Lower leg skin (tissue), 4 donors: ENCODE results near the gene HLTF. TPM values are rescaled to one million over a fixed set of nuclear protein-coding genes. Genes with fewer than 3 reads are reported as not detected.

ENCODE experiments used
- DNase-seq, 2 donors: peaks; one replicate each; pipeline ENCODE4 v3.0.0-alpha.2; 2019; ENCODE audit warnings: low spot score in 2 of 2
- H3K4me3 ChIP-seq: fragments of 200-600 bp; sonication (generic); 2 replicates; pipeline ENCODE4 v1.5.1; 2017; ENCODE audit warnings: mild to moderate bottlenecking, low read depth; ENCODE audit not compliant: poor library complexity, severe bottlenecking
- CTCF ChIP-seq, 3 donors: fragments of 450-650 bp; IDR thresholded peaks; one replicate each; pipeline ENCODE4 v1.5.1; 2016; ENCODE audit warnings: antibody characterized with exemption in 3 of 3, mild to moderate bottlenecking in 3 of 3, moderate library complexity in 2 of 3
- POLR2A ChIP-seq, 2 donors: fragments of 450-650 bp; IDR thresholded peaks; one replicate each; pipeline ENCODE4 v1.6.1; 2016 to 2017; ENCODE audit warnings: antibody characterized with exemption in 2 of 2, mild to moderate bottlenecking in 1 of 2, moderate library complexity in 1 of 2
- WGBS, 2 donors: methylation state at CpG; one replicate each; pipeline ENCODE4 v1.1.5; 2018; 5-methylcytosine and 5-hydroxymethylcytosine counted together
- intact Hi-C: fragments of 100-400 bp; cut with DNase I; formaldehyde crosslinking; loops from one replicate; pipeline ENCODE4 v1.15.0; 2023; ENCODE audit warnings: low total_unique reads
- total RNA-seq, 4 donors: library from RNA; depleted of rRNA; stranded (reverse); fragments of >200 nt; gene quantifications; one replicate each; pipeline ENCODE4 v1.1.0, GENCODE V29; 2016

HLTF gene
- total RNA-seq, 4 donors from 2014 or later = 3.3 to 7.7 (median 5.7) TPM

DNA sequence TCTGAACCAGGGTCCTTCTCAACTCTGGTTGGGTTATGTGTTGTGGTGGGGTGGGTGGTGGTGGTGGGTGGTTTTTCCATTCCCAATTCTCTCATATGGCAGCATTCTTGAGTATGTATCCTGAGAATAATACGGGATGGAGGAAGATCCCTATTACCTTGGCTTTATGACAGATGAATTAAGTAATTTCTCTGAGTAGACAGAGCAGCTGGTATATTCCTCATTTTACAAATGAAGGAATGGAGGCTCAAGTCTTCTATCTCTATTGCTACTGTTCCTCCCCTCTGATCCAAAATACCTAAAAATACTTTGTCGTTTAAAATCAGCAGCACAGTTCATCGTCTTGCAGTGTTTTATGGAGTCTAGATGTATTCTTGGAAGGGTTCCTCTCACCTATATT, 84.6 kb downstream of the HLTF start:
- no peak overlapping the region for H3K4me3 ChIP-seq
- TF ChIP-seq POLR2A (IDR thresholded peaks at IDR 0.05) (no peak), CTCF (IDR thresholded peaks at IDR 0.05) (no peak)
- DNase-seq = no peak
- intact Hi-C loops = no loop called here
- 94 to 96% methylated on average over 3 of the region's 3 CpGs for WGBS, 2 donors

GRCh38 chr3:149000206-149000745, 86.1 kb downstream of the HLTF start:
- intact Hi-C loops = no loop called here

DNA sequence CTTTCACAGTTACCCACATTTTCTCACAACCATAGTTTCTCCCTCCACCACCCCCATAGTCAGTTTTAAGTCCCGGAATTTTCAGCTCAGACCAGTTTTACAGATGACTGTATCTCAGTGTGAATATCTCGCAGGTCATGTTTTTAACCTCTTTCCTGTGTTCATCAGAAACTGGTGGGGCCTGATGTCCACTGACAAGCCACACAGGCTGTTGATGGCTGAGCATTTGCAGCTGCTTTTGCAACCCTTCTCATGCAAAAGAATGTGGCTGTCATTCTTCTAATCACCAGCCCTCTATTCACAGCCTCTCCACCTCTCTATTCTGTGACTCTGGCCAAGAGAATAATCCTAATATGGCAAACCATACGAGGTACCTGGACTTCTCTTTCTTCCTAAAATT, 86.5 kb downstream of the HLTF start:
- WGBS, 2 donors = 87 to 94% methylated on average over 3 of the region's 3 CpGs
- TF ChIP-seq POLR2A (IDR thresholded peaks at IDR 0.05) (no peak), CTCF (IDR thresholded peaks at IDR 0.05) (no peak)
- no peak for DNase-seq
- intact Hi-C loops = no loop called here
- H3K4me3 ChIP-seq = no peak overlapping the region

More at GRCh38 chr3:149000206-149000745, 86.1 kb downstream of the HLTF start:
- WGBS, 2 donors = 72 to 88% methylated on average over 3 of the region's 3 CpGs
- TF ChIP-seq CTCF (IDR thresholded peaks at IDR 0.05) (no peak), POLR2A (IDR thresholded peaks at IDR 0.05) (no peak)
- H3K4me3 ChIP-seq = no peak overlapping the region
- DNase-seq = no peak

GRCh38 chr3:148998715-148999423, 87.5 kb downstream of the HLTF start:
- intact Hi-C loops = no loop called here
- no peak overlapping the region for H3K4me3 ChIP-seq
- TF ChIP-seq CTCF (IDR thresholded peaks at IDR 0.05) (no peak), POLR2A (IDR thresholded peaks at IDR 0.05) (no peak)
- WGBS, 2 donors = 28 to 37% methylated on average over 7 of the region's 7 CpGs
- DNase-seq = no peak

DNA sequence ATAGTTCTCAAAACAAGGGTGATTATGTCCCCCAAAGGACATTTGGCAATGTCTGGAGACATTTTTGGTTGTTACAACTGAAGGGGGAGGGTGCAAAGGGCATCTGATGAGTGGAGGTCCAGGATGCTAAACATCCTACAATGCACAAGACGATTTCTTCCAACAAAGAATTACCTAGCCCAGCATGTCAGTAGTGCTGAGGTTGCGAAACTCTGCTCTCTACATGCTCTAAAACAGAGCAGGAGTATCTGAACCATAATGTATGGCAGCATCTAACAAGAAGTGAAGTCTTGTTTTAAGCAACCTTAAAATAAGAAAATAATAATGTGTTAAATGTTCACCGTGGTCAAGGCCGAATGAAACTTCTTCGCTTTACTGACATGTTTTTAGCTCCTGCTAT, 88.0 kb downstream of the HLTF start:
- intact Hi-C loops = no loop called here
- whole genome bisulfite sequencing, 2 donors = 85 to 86% methylated on average over 5 of the region's 5 CpGs
- TF ChIP-seq CTCF (IDR thresholded peaks at IDR 0.05) (no peak), POLR2A (IDR thresholded peaks at IDR 0.05) (no peak)
- no peak for DNase-seq
- H3K4me3 ChIP-seq = no peak overlapping the region
